ENCODE results near the gene FUBP3.
"Not testable (repeated sequence)": the region's sequence is repeated elsewhere in the genome, so short reads cannot be mapped to it uniquely, and the experiment has no call there.

FUBP3 gene

DNA sequence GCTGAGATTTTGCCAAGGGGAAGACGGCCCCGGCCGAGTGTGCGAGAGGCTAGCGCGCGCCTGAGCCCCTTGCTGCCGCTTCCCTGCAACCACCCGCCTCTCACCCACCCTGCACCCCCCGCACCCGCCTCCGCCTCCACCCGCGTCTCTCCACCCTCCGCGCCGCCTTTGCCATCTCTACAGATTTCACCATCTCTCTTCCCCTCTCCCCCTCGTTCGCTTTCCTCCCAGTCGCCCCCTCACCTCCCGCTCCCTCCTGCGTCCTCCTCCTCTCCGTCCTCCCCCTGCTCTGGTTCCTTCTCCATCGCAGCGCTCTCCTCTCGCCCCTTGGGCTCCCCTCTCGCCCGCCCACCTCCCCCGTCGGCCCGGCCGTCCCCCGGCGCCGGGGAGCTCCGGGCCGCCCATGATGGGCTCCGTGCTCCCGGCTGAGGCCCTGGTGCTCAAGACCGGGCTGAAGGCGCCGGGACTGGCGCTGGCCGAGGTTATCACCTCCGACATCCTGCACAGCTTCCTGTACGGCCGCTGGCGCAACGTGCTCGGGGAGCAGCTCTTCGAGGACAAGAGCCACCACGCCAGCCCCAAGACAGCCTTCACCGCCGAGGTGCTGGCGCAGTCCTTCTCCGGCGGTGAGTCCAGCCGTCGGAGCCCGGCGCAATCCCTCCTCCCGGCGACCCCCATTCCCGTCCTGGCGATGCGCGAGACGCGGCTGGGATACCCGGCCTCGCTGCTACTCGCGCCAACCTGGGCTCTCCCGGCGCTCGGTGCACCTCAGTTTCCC is 85.1 kb downstream of the FUBP3 start, which contains the start of gene PRDM12:
PRDM12 (plus strand) TSS at position 344 of the 778 bp plus-strand sequence; CDS start at position 404, 60 bp downstream.
- no peak for DNase-seq

DNA sequence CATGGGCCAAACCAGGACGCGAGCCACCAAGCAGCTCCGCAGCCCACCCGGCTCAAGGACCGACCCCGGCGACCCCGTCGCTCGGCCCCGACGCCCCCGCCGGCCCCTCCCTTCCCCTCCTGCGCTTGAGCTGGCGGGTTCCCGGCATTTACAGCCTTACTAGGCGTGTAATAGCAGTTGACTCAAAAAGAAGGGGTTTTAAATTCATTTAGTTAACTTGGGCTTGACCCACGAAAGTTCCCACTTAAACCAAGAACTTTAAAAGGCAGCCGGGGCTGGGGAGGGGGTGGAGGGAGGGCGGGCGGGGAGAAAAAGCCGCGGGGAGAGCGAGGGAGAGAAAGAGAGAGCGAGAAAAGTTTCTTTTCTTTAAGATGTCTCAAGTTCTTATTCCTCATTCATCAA is 85.7 kb downstream of the FUBP3 start:
- no peak for DNase-seq

DNA sequence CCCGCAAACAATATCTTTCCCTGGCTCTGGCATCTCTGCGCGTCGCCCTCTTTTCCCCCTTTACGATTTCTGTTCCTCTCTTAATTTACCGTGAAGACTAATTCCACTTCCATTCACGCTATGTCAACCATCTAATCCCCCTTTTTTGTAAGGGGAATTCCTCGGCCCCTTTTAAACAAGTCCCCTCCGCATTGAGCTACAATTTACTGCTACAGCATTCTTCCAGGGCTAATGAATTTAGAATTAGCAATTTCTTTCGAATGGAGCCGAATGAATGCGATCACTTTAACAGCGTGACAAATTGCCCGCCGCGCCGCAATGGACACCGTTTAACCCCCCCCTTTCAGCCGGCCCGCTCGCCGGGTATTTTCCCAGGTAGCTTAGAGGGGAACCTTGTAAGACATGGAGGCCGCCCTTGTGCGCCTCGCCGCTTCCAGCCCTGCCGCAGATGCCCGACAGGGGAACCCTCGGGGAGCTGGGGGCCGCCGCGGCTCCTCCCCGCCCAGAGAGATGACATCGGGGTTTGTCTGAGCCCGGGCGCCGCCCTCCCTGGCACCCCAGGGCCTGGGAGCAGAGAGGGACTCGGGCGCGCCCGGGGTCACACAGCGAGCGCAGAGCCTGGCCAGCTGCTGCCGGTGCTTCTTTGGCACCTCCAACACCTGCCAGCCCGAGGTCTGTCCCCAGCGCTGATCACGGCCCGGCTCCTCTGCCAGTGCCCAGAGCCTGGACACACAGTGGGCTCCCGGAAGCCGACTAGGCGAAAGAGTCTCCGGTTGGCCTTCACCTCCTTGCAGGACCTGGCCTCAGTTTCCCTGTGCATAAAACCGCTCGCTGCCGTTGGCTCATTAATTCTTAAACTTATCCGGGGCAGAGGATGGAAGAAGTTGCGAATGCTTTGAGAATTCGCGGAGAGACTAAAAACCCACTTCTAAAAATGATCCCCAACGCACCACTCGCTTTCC is 86.3 kb downstream of the FUBP3 start:
- DNase-seq, result peak; percentile 63

DNA sequence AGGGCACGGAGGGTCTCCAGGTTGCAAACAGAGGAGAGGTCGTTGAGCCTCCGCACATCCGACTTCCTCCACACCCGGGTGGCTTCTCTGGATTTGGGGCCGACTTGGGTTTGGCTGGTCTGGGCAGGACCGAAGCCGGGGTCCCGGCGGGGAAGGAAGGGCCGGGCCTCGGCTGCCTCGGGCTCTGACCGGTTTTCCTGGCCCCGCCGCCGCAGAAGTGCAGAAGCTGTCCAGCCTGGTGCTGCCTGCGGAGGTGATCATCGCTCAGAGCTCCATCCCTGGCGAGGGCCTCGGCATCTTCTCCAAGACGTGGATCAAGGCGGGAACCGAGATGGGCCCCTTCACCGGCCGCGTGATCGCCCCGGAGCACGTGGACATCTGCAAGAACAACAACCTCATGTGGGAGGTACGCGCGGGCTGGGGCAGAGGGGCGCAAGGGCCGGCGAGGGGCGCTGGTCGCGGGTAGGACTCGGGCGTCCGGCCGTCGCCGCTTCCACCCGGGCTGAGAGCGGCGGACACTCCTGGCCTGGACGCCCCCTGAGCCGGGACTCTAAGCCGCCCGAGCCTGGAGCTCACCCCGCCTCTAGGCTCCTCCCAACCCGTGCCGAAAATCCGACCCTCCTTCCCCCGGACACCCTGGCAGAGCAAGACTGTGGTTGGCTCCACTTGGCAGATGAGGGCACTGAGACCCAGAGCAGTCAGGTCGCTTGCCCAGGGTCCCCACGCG is 87.2 kb downstream of the FUBP3 start:
- peak; percentile 57 for DNase-seq

DNA sequence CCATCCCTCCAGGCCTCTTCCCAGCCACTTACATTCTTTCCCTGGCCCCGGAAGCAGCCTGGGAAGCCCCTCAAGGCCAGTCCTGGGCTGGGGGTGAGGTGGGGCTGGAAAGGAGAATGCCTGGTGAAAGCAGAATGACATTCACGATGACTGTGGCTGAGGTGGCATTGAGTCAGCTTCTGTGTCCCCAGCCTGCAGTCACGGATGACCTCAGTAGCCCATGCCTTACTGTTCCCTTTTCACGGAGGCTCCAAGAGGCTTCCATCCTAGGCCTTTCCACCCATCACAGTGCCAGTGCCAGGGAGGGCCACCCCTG is 87.7 kb downstream of the FUBP3 start:
- DNase-seq, result no peak

DNA sequence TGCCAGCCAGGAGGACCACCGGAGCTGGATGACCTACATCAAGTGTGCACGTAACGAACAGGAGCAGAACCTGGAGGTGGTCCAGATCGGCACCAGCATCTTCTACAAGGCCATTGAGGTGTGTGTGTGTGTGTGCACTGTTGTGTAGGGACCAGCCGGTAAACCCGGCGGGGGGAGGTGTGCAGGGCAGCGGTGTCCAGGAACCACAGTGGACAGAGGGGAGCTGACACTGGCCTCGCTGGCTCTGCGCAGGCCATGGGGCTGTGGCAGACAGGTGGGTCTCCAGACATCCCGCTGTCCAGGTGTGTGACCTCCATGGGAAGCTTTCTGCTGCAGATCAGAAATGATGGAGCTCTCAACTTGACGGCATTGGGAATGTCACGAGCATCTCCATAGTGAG is 88.8 kb downstream of the FUBP3 start:
- no peak for DNase-seq

DNA sequence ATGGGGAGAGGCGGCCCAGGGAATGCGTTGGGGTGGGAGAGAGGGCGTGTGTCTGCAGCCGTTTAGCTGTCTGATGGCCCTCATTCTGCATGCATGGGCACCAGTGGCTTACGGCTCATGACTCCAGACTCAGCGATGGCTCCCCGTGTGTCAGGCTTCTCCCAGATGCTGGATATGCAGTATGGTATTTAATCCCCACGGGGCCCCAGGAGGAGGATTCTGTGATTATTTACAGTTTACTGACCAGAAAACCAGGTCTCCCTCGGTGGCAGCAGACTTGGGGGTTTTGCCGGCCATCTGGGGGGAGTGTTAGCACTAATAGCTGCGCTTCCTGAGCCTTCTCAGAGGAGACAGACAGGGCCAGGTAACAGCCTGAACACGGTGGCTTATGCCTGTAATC is 89.3 kb downstream of the FUBP3 start:
- DNase-seq, result no peak

DNA sequence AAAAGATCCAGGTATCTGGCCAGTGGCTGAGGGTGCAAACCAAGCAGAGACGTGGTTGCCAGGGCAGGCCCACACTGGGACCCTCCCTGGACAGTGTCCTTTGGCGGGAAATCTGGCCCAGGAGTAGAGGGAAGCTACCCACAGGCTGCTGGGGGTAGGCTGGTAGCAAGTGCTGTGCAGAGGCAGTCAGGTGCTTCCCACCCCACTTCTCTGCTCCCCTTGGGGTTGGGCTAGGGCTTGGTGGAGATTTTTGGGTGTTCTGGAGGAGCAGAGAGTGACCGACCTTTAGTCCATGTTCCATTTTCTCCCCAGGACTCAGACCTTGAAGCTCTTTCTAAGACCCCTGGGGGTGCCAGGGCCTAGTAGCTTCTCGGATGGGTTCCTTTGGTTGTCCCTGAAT is 90.6 kb downstream of the FUBP3 start:
- no peak for DNase-seq

DNA sequence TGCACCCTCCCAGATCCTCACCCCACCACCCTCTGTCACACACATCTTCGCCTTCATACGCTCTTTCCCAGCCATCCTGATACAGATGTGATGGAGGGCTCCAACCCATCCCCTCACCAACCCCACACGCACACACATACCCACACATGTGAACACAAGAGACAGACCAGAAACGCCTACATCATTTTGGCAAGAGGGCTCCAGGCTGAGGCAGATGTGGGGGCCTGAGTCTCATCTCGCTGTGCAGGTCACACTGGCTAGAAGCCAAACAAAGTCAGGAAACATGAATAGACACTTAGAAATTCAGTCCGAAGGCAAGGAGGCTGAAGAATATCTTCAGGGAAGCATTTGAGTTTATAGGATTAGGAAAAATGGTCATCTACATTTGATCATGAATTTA is 91.3 kb downstream of the FUBP3 start:
- no peak for DNase-seq

DNA sequence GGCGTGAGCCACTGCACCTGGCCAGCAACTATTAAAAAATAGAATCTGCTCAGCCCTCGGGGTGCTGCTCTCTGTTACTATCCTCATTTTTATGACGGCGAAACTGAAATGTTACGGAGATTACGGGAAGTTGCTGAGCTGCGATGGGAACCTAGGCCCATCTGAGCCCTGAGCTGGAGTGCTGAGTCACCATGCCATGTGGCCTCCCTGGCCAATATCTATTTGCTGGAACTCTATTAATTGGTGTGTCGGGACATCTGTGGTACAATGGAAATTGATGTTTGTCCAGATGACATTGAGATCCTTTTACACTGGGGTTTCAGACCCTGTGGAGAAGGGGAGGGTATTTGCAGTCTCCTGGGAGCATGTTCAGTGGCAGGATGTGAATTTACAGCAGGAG is 93.1 kb downstream of the FUBP3 start:
- no peak for DNase-seq

DNA sequence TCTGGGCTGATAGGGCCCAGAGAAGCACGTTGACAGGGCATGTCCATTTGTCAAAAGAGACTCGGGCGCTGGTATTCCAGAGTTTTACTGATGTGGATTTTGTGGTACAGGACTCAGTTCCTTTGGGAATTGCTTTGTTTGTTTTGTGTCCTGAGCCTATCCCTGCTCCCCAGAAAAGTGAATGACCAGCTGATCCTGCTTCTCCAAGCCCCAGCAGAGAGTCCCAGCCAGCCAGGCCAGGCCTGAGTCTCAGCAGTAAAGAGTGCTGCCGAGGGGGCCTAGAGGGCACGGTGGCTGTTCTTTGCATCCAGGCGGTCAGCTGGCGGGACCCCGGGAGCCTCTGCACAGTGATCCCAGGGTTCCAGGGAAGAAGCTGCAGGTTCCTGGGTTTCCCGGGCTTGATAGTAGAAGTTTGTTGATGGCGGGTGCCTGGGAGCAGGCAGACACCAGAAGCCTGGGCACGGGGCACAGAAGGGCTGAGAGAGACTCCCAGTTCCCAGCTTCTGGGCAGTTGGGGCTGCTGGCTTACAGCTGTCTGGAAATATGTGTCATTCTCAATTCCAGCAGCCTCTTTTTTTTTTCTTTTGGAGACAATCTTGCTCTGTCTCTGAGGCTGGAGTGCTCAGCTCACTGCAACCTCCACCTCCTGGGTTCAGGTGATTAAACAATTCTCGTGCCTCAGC is 93.7 kb downstream of the FUBP3 start:
- DNase-seq, result no peak

DNA sequence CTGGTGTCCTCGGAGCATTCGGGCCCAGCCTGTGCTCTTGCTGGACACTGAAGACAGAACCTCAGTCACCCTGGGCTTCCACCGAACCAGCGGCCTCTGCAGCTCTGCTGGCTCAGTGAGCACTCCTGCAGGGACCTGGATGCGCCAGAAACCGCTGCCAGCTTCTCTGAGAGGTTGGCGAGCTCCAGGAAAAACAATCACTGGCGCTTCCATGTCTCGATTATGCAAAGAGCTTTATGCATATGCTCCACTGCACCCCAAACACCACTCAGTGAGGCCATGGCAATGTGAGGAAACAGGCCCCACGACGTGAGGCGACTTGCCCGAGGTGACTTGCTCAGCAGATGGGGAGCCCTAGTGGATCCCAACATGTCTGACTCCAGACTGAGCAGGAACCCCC is 96.0 kb downstream of the FUBP3 start:
- DNase-seq, result no peak

DNA sequence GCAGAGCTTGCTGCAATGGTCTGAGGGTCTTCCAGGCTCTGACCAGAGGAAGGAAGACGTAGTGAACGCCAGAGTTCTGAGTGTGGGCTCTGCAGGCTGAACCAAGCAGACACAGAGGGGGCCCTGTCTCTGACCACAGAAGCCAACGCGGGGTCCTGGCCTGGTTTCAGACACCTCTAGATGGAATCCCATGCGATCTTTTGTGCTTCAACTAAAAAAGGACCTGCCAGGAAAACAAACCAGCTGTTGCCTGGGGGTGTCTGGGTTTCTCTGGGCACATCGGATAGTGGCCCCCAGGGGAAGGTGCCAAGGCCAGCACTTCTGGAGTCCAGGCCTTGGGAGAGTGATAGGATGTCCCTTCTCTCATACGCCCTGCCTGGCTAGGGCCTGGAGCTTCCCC is 97.9 kb downstream of the FUBP3 start:
- DNase-seq, result no peak

DNA sequence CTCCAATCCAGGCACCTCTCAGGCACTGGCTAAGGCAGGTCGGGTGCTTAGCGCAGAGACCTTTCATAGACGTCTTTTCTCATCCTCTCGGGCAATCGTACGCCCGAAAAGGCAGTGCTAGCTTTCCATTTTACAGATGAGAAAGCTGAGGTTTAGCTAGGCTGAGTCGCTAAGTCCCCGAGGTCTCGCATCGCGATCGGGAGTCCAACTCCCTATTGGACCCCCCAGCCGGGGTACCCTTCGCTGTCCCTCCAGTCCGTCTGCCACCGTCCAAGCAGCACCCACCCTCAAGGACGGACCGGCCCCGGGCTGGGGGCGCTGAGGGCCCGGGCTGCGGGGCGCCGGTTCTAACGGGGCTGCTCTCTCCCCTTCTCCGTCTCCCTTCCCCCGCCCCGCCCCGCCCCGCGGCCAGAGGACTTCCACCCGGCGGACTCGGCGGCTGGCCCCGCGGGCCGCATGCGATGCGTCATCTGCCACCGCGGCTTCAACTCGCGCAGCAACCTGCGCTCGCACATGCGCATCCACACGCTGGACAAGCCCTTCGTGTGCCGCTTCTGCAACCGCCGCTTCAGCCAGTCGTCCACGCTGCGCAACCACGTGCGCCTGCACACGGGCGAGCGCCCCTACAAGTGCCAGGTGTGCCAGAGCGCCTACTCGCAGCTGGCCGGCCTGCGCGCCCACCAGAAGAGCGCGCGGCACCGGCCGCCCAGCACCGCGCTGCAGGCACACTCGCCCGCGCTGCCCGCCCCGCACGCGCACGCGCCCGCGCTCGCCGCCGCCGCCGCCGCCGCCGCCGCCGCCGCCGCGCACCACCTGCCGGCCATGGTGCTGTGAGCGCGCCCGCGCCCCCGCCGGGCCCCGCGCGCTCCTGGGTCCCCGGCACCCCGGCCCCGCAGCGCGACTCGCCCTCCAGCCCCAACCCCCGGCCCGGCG is 101.7 kb downstream of the FUBP3 start:
- peak; percentile 84 for DNase-seq

DNA sequence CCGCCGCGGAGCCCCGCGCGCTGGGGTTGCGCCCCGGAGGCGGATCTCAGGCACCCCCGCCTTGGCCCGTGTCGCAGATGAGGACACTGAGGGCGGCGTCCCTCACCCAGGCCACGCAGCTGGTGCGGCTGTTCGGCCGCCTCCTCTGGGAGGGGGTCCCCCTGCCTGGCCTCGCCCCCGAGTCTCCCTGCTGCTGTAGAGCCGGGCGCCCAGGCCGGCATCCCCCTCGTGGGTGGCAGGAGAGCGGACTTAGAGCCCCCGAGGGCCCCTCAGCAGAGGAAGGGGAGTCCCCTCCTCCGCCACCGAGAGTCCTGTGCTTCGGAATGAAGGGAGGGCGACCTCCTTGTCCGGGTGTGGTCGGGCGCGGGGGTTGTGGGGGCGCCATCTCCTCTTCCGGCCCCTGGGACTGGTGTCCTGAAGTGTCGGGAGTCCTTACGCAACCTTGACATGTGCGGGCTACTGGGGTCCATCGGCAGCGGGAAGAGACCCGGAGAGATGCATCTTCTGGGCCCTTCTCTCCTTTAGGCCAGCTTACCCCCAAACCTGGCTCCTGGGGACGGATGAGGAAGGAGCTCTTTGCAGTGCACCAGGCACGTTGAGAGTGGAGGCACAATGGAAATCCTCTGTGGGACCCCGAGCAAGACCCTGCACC is 102.5 kb downstream of the FUBP3 start:
- peak; percentile 80 for DNase-seq

DNA sequence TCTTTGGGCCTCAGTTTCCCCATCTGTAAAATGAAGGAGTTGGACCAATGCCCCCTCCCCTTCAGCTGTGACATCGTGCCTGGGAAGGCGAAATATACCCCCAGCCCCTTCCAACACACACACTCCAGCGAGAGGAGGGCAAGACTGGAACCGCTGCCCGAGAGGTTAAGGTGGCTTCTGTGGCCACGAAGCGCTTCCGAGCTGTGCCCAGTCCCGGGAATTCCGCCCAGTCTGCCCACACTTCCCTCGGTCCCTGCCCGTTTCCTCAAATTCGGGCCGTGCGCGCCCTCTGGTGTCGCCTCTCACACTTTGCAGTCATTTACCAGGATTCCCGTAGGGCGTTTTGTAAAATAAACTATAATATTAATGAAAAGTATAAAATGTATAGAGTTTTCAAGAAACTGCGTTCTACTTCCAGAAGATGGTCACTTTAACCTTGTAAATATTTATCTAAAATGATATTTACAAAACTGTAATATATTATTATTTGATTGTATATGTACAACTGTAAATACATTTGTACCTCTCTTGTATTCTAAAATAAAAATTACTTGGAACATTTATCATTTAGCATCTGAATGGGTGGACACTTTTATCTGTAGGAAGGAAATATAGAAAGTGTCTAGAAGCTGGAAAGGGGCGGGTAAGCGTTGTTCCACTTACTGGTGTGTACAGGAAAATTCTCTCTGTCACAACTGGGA is 103.2 kb downstream of the FUBP3 start:
- peak; percentile 82 for DNase-seq

DNA sequence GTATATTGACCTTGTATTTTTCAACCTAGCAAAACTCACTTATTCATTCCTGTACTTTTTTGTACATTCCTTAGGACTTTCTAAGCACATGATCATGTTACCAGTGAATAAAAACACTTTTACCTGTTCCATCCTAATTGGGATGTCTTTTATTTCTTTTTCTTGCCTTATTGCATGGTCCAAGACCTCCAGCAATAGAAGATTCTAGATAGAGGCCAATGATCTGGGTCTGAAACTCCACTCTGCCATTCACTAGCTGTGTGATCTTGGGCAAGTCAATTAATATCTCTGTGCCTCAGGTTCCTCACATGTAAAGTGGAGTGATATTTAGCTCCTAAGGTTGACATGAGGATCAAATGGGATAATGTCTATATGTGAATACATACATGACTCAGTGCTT is 105.7 kb downstream of the FUBP3 start:
- no peak for DNase-seq

DNA sequence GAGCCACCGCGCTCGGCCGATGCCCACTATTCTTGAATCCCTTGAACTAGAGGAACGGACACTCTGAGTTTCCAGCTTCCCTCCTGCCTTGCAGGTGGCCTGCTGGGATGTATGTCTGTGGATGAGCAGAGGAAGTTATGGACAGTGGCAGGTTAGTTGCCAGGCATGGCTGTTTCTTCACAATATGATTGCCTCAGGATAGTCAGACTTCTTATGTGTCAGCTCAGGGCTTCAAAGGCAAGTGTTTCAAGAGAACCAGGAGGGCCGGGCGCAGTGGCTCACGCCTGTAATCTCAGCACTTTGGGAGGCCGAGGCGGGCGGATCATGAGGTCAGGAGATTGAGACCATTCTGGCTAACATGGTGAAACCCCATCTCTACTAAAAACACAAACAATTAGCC is 106.6 kb downstream of the FUBP3 start:
- not testable (repeated sequence) for DNase-seq

DNA sequence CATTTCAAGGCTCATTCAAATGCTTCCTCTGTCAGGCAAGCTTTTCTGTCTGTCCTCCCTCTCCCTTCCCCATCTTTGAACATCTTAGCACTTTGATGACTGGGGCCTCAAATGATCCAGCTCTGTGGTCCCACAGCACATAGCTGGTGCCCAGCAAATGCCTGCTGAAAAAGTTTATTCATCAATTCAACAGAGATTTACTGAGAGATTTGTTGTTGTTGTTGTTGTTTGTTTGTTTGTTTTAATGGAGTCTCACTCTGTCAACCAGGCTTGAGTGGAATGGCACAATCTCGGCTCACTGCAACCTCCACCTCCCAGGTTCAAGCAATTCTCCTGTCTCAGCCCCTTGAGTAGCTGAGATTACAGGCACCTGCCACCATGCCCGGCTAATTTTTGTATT is 108.2 kb downstream of the FUBP3 start:
- DNase-seq, result no peak

Measured in activated CD8-positive, alpha-beta memory T cell treated with anti-CD3 and anti-CD28 coated beads for 24 hours (primary cell).